NCI-H1436 (cell line): Measurements from ENCODE around the gene DPY19L2.

Source experiments
- DNase-seq: peaks from one replicate; lab custom pipeline; 2025; lab: John Stamatoyannopoulos, UW

The DPY19L2 gene

DNA sequence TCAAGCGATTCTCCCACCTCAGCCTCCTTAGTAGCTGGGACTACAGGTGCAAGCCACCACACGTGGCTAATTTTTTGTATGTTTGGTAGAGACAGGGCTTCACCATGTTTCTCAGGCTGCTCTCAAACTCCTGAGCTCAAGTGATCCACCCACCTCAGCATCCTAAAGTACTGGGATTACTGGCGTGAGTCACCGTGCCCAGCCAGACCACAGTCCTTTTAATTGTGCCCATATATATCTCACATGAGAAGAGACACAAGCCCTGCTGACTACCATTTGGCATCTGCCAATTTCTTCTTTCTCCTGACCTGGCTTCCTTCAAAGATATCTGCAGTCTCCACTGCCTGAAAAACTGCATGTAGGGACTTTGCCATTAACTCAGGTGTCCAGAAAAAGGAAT is 142.5 kb downstream of the DPY19L2 start:
- no peak for DNase-seq

DNA sequence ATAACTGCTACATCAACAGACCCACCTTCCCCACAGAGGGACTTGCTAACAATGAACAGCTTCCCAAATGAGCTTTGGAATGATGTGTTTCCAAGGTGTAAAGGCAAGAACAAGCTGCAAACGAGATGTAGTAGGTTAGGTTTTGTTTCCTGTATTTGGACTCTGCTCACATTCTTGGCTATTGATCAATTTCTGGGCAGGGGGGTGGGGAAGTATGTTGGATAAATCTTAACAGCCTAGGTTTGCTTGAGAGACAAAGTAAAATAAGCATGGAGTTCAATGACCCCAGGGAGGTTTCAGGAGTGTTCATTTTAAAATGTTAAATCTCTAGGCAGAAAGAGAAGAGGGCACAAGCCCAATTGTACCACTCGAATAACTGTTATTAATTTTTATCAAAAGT is 146.6 kb downstream of the DPY19L2 start:
- DNase-seq: no peak
